HG03139 (cell line): ENCODE data around the gene NALCN.

ENCODE experiments used
- ATAC-seq: cut with Tn5 transposase; IDR thresholded peaks from one replicate; pipeline ENCODE4 v1.9.1; 2021; ENCODE audit not compliant: unreplicated experiment

NALCN gene

GRCh38 chr13:101415358-101416174 is 742 bp downstream of the NALCN start:
- no peak for ATAC-seq

GRCh38 chr13:101412076-101412475 is 4.2 kb downstream of the NALCN start:
- ATAC-seq: no peak

GRCh38 chr13:101408992-101409656 is 7.2 kb downstream of the NALCN start:
- no peak for ATAC-seq

- ATAC-seq: no peak
Observed at GRCh38 chr13:101408154-101408553, 8.2 kb downstream of the NALCN start.

GRCh38 chr13:101406791-101407190 is 9.5 kb downstream of the NALCN start:
- ATAC-seq: no peak

GRCh38 chr13:101401196-101401595 is 15.1 kb downstream of the NALCN start:
- ATAC-seq: no peak

- no peak for ATAC-seq
Observed at GRCh38 chr13:101399365-101399764, 16.9 kb downstream of the NALCN start.

GRCh38 chr13:101398920-101399319 is 17.4 kb downstream of the NALCN start:
- ATAC-seq: no peak

- ATAC-seq: no peak
Observed at GRCh38 chr13:101398191-101398590, 18.1 kb downstream of the NALCN start.

GRCh38 chr13:101397742-101398141 is 18.6 kb downstream of the NALCN start:
- no peak for ATAC-seq

- ATAC-seq: no peak
Observed at GRCh38 chr13:101394605-101395004, 21.7 kb downstream of the NALCN start.

GRCh38 chr13:101393140-101393539 is 23.2 kb downstream of the NALCN start:
- ATAC-seq: no peak

GRCh38 chr13:101390461-101390860 is 25.8 kb downstream of the NALCN start:
- no peak for ATAC-seq

- no peak for ATAC-seq
Observed at GRCh38 chr13:101384929-101385328, 31.4 kb downstream of the NALCN start.

- ATAC-seq: no peak
Observed at GRCh38 chr13:101383595-101383994, 32.7 kb downstream of the NALCN start.

- ATAC-seq: no peak
Observed at GRCh38 chr13:101382701-101383100, 33.6 kb downstream of the NALCN start.

GRCh38 chr13:101382086-101382485 is 34.2 kb downstream of the NALCN start:
- no peak for ATAC-seq

- no peak for ATAC-seq
Observed at GRCh38 chr13:101360525-101360924, 55.8 kb downstream of the NALCN start.

GRCh38 chr13:101354895-101355294 is 61.4 kb downstream of the NALCN start:
- no peak for ATAC-seq

- no peak for ATAC-seq
Observed at GRCh38 chr13:101346942-101347728, 69.2 kb downstream of the NALCN start.

GRCh38 chr13:101346161-101346560 is 70.1 kb downstream of the NALCN start:
- no peak for ATAC-seq
